ENCODE measurements around the gene AMH. TPM values are rescaled to one million over a fixed set of nuclear protein-coding genes. Genes with fewer than 3 reads are reported as not detected.

The AMH gene
- total RNA-seq, 3 donors from 2014 or later (not counting 1 experiment from before 2014, with no cell fraction given): 0.55 to 2.1 (median 0.88) TPM

DNA sequence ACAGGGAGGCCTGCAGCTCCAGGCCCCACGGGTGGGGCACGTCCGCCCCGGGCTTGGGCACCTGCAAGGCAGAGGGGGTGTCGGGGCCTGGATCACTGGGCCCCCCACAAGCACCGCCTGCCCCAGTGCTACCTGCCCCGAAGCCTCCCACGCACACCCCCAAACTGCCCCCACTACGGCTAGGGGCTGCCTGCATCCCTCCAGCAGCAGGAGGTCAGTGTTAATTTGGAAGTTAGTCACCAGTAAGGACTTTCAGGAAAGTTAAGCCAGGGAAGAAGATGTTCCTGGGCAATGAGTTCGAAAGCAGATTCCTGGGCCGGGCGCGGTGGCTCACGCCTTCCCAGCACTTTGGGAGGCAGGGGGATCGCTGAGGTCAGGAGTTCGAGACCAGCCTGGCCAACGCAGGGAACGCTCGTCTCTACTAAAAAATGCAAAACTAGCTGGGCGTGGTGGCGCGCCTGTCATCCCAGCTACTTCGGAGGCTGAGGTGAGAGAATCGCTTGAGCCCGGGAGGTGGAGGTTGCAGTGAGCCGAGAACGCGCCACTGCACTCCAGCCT lies 27.4 kb downstream of the AMH start:
- DNase-seq: no peak
- Histone ChIP-seq H3K9me3 (ENCODE audit: control insufficient read depth, insufficient read depth, low read length) (no peaks in the 10 kb centered on the region), H3K4me3 (ENCODE audit: low read length) (no peak overlapping the region), H3K4me1 (ENCODE audit: control insufficient read depth, insufficient read depth, low read length) (peaks cover 52% of the 10 kb centered on the region), H3K27me3 (ENCODE audit: control insufficient read depth, insufficient read depth, low read length) (no peaks in the 10 kb centered on the region), H3K27ac (ENCODE audit: low read length) (no peak overlapping the region), H3K36me3 (ENCODE audit: control insufficient read depth, insufficient read depth, low read length) (peaks cover 18% of the 10 kb centered on the region)
- Mint-ChIP-seq H3K4me3 (no peak overlapping the region), H3K4me1 (peaks cover 23 to 50% of the 10 kb centered on the region in 2 donors), H3K36me3 (no peaks in the 10 kb centered on the region), H3K27ac (peak overlapping the region; percentile 16 to 51), H3K27me3 (ENCODE audit: low read depth in 2 of 2) (no peaks in the 10 kb centered on the region), H3K9me3 (no peaks in the 10 kb centered on the region)
- WGBS (ENCODE audit: insufficient coverage): 95% methylated on average over 28 of the region's 28 CpGs
- no peak for ATAC-seq
- intact Hi-C loops (cut with micrococcal nuclease): loop anchor here (10.0 kb wide), 1 partner anchor 48 kb away; the partner anchor contains the start of genes LSM7 and SPPL2B
- TF ChIP-seq CTCF (IDR thresholded peaks at IDR 0.05): no peak

GRCh38 chr19:2277138-2277537 lies 28.0 kb downstream of the AMH start:
- H3K4me3 Mint-ChIP-seq: peak overlapping the region; percentile 59
- no peaks in the 10 kb centered on the region for H3K9me3 Mint-ChIP-seq
- Histone ChIP-seq H3K36me3 (ENCODE audit: control insufficient read depth, insufficient read depth, low read length) (peaks cover 13% of the 10 kb centered on the region), H3K4me3 (ENCODE audit: low read length) (no peak overlapping the region), H3K9me3 (ENCODE audit: control insufficient read depth, insufficient read depth, low read length) (no peaks in the 10 kb centered on the region), H3K27ac (ENCODE audit: low read length) (no peak overlapping the region), H3K4me1 (ENCODE audit: control insufficient read depth, insufficient read depth, low read length) (peaks cover 52% of the 10 kb centered on the region), H3K27me3 (ENCODE audit: control insufficient read depth, insufficient read depth, low read length) (no peaks in the 10 kb centered on the region)
- WGBS (ENCODE audit: insufficient coverage): 91% methylated on average over 8 of the region's 9 CpGs
- no peaks in the 10 kb centered on the region for H3K36me3 Mint-ChIP-seq
- no peaks in the 10 kb centered on the region for H3K27me3 Mint-ChIP-seq (ENCODE audit: low read depth in 2 of 2)
- ATAC-seq (no peak), DNase-seq (peak in 1 of 2 donors; percentile 20)
- no peak for TF ChIP-seq CTCF (IDR thresholded peaks at IDR 0.05)
- peaks cover 22 to 50% of the 10 kb centered on the region in 2 donors for H3K4me1 Mint-ChIP-seq
- peak overlapping the region; percentile 23 to 51 for H3K27ac Mint-ChIP-seq
- intact Hi-C loops (cut with micrococcal nuclease): loop anchor here (10.0 kb wide), 1 partner anchor 48 kb away; the partner anchor contains the start of genes LSM7 and SPPL2B

DNA sequence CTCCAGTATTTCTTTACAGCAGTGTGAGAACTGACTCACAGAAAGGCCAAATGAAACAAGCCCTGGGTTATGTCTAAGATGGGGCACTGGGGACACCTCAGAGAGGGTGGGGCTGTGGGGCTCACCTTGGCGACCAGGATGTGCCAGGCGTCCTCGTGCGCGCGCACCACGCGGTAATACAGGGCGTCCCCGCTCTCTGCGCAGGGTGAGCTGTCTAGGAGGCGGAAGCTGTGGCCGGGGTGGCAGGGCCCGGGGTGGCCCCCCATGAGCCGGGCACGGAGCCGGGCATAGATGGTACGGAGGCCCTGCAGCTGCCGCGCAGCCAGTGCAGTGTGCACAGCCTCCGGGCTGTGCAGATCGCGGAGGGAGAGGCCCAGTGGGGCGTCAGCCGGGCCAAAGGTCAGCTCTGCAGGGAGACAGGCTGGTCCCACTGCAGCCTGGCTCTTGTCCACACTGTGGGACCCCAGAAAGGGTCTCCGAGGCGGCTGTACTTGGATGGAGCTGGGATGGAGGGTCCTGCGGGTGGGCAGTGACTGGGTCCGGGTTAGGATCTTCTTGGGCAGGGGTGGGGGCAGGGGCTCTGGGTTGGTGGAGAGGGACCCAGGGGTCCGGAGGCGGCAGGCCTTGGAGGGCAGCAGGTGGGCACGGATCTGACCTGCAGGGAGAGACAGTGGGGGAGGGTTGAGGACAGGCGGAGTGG lies 29.5 kb downstream of the AMH start:
- peaks cover 4% of the 10 kb centered on the region for H3K36me3 ChIP-seq (ENCODE audit: control insufficient read depth, insufficient read depth, low read length)
- H3K4me3 ChIP-seq (ENCODE audit: low read length): no peak overlapping the region
- DNase-seq (peak in 1 of 2 donors; percentile 22), ATAC-seq (no peak)
- H3K27ac Mint-ChIP-seq: peak overlapping the region; percentile 51 to 62
- WGBS (ENCODE audit: insufficient coverage): 95% methylated on average over 33 of the region's 33 CpGs
- no peaks in the 10 kb centered on the region for H3K36me3 Mint-ChIP-seq
- no peaks in the 10 kb centered on the region for H3K9me3 ChIP-seq (ENCODE audit: control insufficient read depth, insufficient read depth, low read length)
- H3K4me1 Mint-ChIP-seq: peaks cover 29 to 51% of the 10 kb centered on the region in 2 donors
- no peak overlapping the region for H3K27ac ChIP-seq (ENCODE audit: low read length)
- TF ChIP-seq CTCF (IDR thresholded peaks at IDR 0.05): no peak
- H3K4me3 Mint-ChIP-seq: peak overlapping the region; percentile 37
- intact Hi-C loops (cut with micrococcal nuclease): loop anchor here (10.0 kb wide), 1 partner anchor 46 kb away; the partner anchor contains the start of genes LSM7 and SPPL2B
- no peaks in the 10 kb centered on the region for H3K27me3 ChIP-seq (ENCODE audit: control insufficient read depth, insufficient read depth, low read length)
- peaks cover 49% of the 10 kb centered on the region for H3K4me1 ChIP-seq (ENCODE audit: control insufficient read depth, insufficient read depth, low read length)
- no peaks in the 10 kb centered on the region for H3K9me3 Mint-ChIP-seq
- H3K27me3 Mint-ChIP-seq (ENCODE audit: low read depth in 2 of 2): no peaks in the 10 kb centered on the region

All from natural killer cell (primary cell).